Fibroblast of villous mesenchyme (primary cell): Measurements from ENCODE around the gene DENND6A. TPM values are rescaled to one million over a fixed set of nuclear protein-coding genes. Genes with fewer than 3 reads are reported as not detected.
A peak's percentile ranks its signal among the peaks of the same experiment; 100 is the strongest.

Experiments used
- DNase-seq: peaks from one replicate; pipeline ENCODE4 v3.0.0-alpha.2; 2010; ENCODE audit warnings: low read depth
- H3K4me3 ChIP-seq: 2 replicates; pipeline ENCODE4 v1.5.1; 2011; ENCODE audit warnings: low read depth, mild to moderate bottlenecking, low read length
- CTCF ChIP-seq: IDR thresholded peaks from 2 replicates; pipeline ENCODE4 v1.5.1; 2012; ENCODE audit warnings: low read depth, mild to moderate bottlenecking, low read length; ENCODE audit not compliant: insufficient read depth
- total RNA-seq: library from RNA; depleted of rRNA; stranded (reverse); fragments of >200 nt; gene quantifications from 2 replicates; pipeline ENCODE4 v1.2.3, GENCODE V29; 2012

DENND6A gene
- total RNA-seq, 1 donor: 33.2 TPM

GRCh38 chr3:57594144-57594543 lies 98.7 kb downstream of the DENND6A start:
- no peak for DNase-seq
- H3K4me3 ChIP-seq: peak overlapping the region; percentile 100
- TF ChIP-seq CTCF: no peak

GRCh38 chr3:57592306-57592705 lies 100.6 kb downstream of the DENND6A start:
- DNase-seq: no peak
- H3K4me3 ChIP-seq: peak overlapping the region; percentile 100
- TF ChIP-seq CTCF: no peak

- H3K4me3 ChIP-seq: no peak overlapping the region
- TF ChIP-seq CTCF: no peak
- DNase-seq: no peak
Observed at GRCh38 chr3:57587905-57588304, 105.0 kb downstream of the DENND6A start.

- no peak for TF ChIP-seq CTCF
- DNase-seq: no peak
- no peak overlapping the region for H3K4me3 ChIP-seq
Observed at GRCh38 chr3:57586778-57587177, 106.1 kb downstream of the DENND6A start.

- no peak overlapping the region for H3K4me3 ChIP-seq
- no peak for TF ChIP-seq CTCF
- no peak for DNase-seq
Observed at GRCh38 chr3:57583544-57583943, 109.3 kb downstream of the DENND6A start.

GRCh38 chr3:57582474-57583168 lies 110.3 kb downstream of the DENND6A start:
- peak; percentile 19 for TF ChIP-seq CTCF
- DNase-seq: no peak

GRCh38 chr3:57577801-57578200 lies 115.1 kb downstream of the DENND6A start:
- DNase-seq: no peak
- TF ChIP-seq CTCF: no peak
- H3K4me3 ChIP-seq: no peak overlapping the region

More at GRCh38 chr3:57582474-57583168, 110.3 kb downstream of the DENND6A start:
- H3K4me3 ChIP-seq: no peak overlapping the region
